CD8-positive, alpha-beta memory T cell (primary cell): Measurements from ENCODE around the gene RCAN1. TPM values are rescaled to one million over a fixed set of nuclear protein-coding genes. Genes with fewer than 3 reads are reported as not detected.
"Not testable (repeated sequence)": the region's sequence is repeated elsewhere in the genome, so short reads cannot be mapped to it uniquely, and the experiment has no call there.

Experiments
- CTCF ChIA-PET: fragments of 350-600 bp; sonication (Branson Sonifier 250); formaldehyde crosslinking; loops from one replicate; lab custom pipeline; 2021; ENCODE audit warnings: antibody characterized with exemption; lab: Charles Lee
- POLR2A ChIA-PET: fragments of 350-600 bp; sonication (Branson Sonifier 250); formaldehyde crosslinking; loops from one replicate; lab custom pipeline; 2021; ENCODE audit warnings: antibody characterized with exemption; lab: Charles Lee
- DNase-seq, 5 donors: peaks; one replicate each; pipeline versions ENCODE4 v3.0.0 to v3.0.0-alpha.2; 2020 to 2022; ENCODE audit warnings: mixed read lengths in 1 of 5
- H3K27ac ChIP-seq: one replicate; pipeline ENCODE4 v1.7.0; 2013; ENCODE audit warnings: low read depth, mild to moderate bottlenecking, low read length, moderate library complexity
- H3K27me3 ChIP-seq: 2 replicates; pipeline ENCODE4 v1.7.0; 2013; ENCODE audit warnings: low read length, mild to moderate bottlenecking; ENCODE audit not compliant: insufficient read depth, poor library complexity, severe bottlenecking
- H3K36me3 ChIP-seq: 2 replicates; pipeline ENCODE4 v1.7.0; 2013; ENCODE audit warnings: mild to moderate bottlenecking, low read length, moderate library complexity; ENCODE audit not compliant: insufficient read depth
- H3K4me1 ChIP-seq: 2 replicates; pipeline ENCODE4 v1.7.0; 2013; ENCODE audit warnings: mild to moderate bottlenecking, low read length, moderate library complexity; ENCODE audit not compliant: insufficient read depth
- H3K4me3 ChIP-seq: 2 replicates; pipeline ENCODE4 v1.7.0; 2013; ENCODE audit warnings: mild to moderate bottlenecking, low read length
- H3K9me3 ChIP-seq: 2 replicates; pipeline ENCODE4 v1.7.0; 2013; ENCODE audit warnings: mild to moderate bottlenecking, low read length
- H3K27ac Mint-ChIP-seq, 8 donors: one replicate each; pipeline ENCODE4 v1.8.0; 2020 to 2021; ENCODE audit warnings: mixed read lengths in 8 of 8, mild to moderate bottlenecking in 6 of 8, inconsistent platforms in 3 of 8, moderate library complexity in 3 of 8
- H3K27me3 Mint-ChIP-seq, 2 donors: one replicate each; pipeline ENCODE4 v1.8.0; 2020 to 2021; ENCODE audit warnings: mixed read lengths in 2 of 2, mild to moderate bottlenecking in 1 of 2, moderate library complexity in 1 of 2
- H3K36me3 Mint-ChIP-seq, 3 donors: one replicate each; pipeline ENCODE4 v1.8.0; 2020 to 2021; ENCODE audit warnings: mixed read lengths in 3 of 3, inconsistent platforms in 1 of 3, mild to moderate bottlenecking in 1 of 3
- H3K4me1 Mint-ChIP-seq, 3 donors: one replicate each; pipeline ENCODE4 v1.8.0; 2020 to 2021; ENCODE audit warnings: mixed read lengths in 3 of 3, inconsistent platforms in 1 of 3, mild to moderate bottlenecking in 1 of 3
- H3K4me3 Mint-ChIP-seq, 7 donors: one replicate each; pipeline ENCODE4 v1.8.0; 2020 to 2021; ENCODE audit warnings: mixed read lengths in 7 of 7, mild to moderate bottlenecking in 6 of 7, moderate library complexity in 4 of 7, inconsistent platforms in 2 of 7
- H3K9me3 Mint-ChIP-seq, 5 donors: one replicate each; pipeline ENCODE4 v1.8.0; 2020 to 2022; ENCODE audit warnings: mixed read lengths in 5 of 5, mild to moderate bottlenecking in 3 of 5, moderate library complexity in 2 of 5, inconsistent platforms in 1 of 5
- polyA plus RNA-seq: library from polyadenylated mRNA; unstranded; fragments of 300-500 nt; fragmentation: Illumina TruSeq; gene quantifications from one replicate; pipeline ENCODE4 v1.2.3, GENCODE V29; 2021
- total RNA-seq, 2 experiments: library from RNA; stranded (reverse); gene quantifications; one replicate each; pipeline ENCODE4 v1.2.3, GENCODE V29; 2021

The RCAN1 gene
- total and polyA plus RNA-seq, 3 experiments from 2014 or later, result 16.0 to 19.6 (median 16.9) TPM

DNA sequence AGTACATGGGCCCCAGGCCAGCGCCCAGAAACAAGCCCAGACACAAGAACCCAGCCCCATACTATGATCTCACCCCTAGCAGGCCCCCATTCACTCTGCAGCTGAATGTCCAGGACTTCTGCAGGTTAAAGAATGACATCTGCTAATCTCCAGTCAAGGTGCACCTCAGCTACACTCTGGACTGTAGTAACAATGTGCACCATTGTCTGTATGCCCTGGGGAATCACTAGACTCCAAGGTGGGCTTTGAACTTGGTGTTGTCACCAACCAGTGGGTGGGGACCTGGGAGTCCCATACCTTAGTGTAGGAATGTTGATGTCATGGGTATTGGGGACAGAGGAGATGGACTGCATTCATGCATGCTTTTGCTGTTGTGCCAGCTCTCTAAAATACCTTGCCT is 113.2 kb downstream of the RCAN1 start:
- H3K4me1 Mint-ChIP-seq, result no peaks in the 10 kb centered on the region

DNA sequence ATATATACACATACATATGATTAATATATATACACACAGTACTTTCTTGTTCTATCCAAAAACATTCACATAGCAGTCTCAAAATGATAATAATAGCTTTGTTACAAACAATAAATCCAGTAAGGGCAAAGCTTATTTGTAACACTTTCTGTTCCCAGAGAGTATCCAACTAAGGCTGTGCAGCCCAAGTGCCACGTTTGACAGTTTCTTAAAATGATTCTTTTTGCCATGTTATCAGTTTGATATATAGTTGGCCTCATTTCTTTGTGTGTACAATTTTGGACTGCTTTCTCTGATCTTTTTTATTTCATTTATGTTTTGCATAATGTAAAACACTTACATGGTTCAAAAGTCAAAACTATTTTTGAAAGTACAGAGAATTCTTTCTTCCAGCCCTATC is 114.7 kb downstream of the RCAN1 start:
- H3K9me3 ChIP-seq, result no peaks in the 10 kb centered on the region
- no peaks in the 10 kb centered on the region for H3K4me1 Mint-ChIP-seq
- no peaks in the 10 kb centered on the region for H3K27me3 ChIP-seq
- no peak overlapping the region for H3K4me3 ChIP-seq
- H3K9me3 Mint-ChIP-seq, result peaks cover 23 to 39% (median 31%) of the 10 kb centered on the region in 5 donors
- no peak overlapping the region for H3K4me3 Mint-ChIP-seq
- H3K27ac Mint-ChIP-seq, result no peak overlapping the region
- no peak overlapping the region for H3K27ac ChIP-seq
- no peaks in the 10 kb centered on the region for H3K4me1 ChIP-seq
- H3K36me3 ChIP-seq, result no peaks in the 10 kb centered on the region
- ChIA-PET CTCF (no interaction called here), POLR2A (no interaction called here)
- DNase-seq, result no peak
- peaks cover 0 to 23% (median 0%) of the 10 kb centered on the region in 3 donors for H3K36me3 Mint-ChIP-seq
- H3K27me3 Mint-ChIP-seq, result peaks cover 30 to 57% of the 10 kb centered on the region in 2 donors

More for the DNA sequence above, 113.2 kb downstream of the RCAN1 start:
- ChIA-PET POLR2A (no interaction called here), CTCF (no interaction called here)
- no peaks in the 10 kb centered on the region for H3K9me3 ChIP-seq
- no peak overlapping the region for H3K27ac ChIP-seq
- no peaks in the 10 kb centered on the region for H3K36me3 ChIP-seq
- no peak overlapping the region for H3K4me3 ChIP-seq
- peaks cover 31 to 60% of the 10 kb centered on the region in 2 donors for H3K27me3 Mint-ChIP-seq
- H3K4me3 Mint-ChIP-seq, result no peak overlapping the region
- H3K36me3 Mint-ChIP-seq, result peaks cover 0 to 23% (median 0%) of the 10 kb centered on the region in 3 donors
- H3K9me3 Mint-ChIP-seq, result peaks cover 18 to 28% (median 20%) of the 10 kb centered on the region in 5 donors
- DNase-seq, result no peak
- no peaks in the 10 kb centered on the region for H3K4me1 ChIP-seq
- no peaks in the 10 kb centered on the region for H3K27me3 ChIP-seq
- H3K27ac Mint-ChIP-seq, result no peak overlapping the region

GRCh38 chr21:34499116-34499515 is 115.8 kb downstream of the RCAN1 start:
- Histone ChIP-seq H3K4me3 (no peak overlapping the region), H3K9me3 (no peaks in the 10 kb centered on the region), H3K27ac (no peak overlapping the region), H3K36me3 (no peaks in the 10 kb centered on the region), H3K4me1 (no peaks in the 10 kb centered on the region), H3K27me3 (no peaks in the 10 kb centered on the region)
- peaks cover 23 to 39% (median 31%) of the 10 kb centered on the region in 5 donors for H3K9me3 Mint-ChIP-seq
- H3K27me3 Mint-ChIP-seq, result peaks cover 26 to 49% of the 10 kb centered on the region in 2 donors
- H3K4me1 Mint-ChIP-seq, result no peaks in the 10 kb centered on the region
- CTCF ChIA-PET, result no interaction called here
- POLR2A ChIA-PET, result no interaction called here
- H3K27ac Mint-ChIP-seq, result no peak overlapping the region
- H3K4me3 Mint-ChIP-seq, result no peak overlapping the region
- H3K36me3 Mint-ChIP-seq, result peaks cover 0 to 19% (median 0%) of the 10 kb centered on the region in 3 donors
- DNase-seq, result no peak

GRCh38 chr21:34498623-34499022 is 116.3 kb downstream of the RCAN1 start:
- no peak for DNase-seq
- CTCF ChIA-PET, result no interaction called here
- Histone ChIP-seq H3K27me3 (no peaks in the 10 kb centered on the region), H3K4me1 (no peaks in the 10 kb centered on the region), H3K4me3 (no peak overlapping the region), H3K36me3 (no peaks in the 10 kb centered on the region), H3K27ac (no peak overlapping the region), H3K9me3 (no peaks in the 10 kb centered on the region)
- POLR2A ChIA-PET, result no interaction called here
- H3K9me3 Mint-ChIP-seq, result peaks cover 23 to 39% (median 31%) of the 10 kb centered on the region in 5 donors
- peaks cover 0 to 19% (median 0%) of the 10 kb centered on the region in 3 donors for H3K36me3 Mint-ChIP-seq
- no peak overlapping the region for H3K4me3 Mint-ChIP-seq
- peaks cover 21 to 44% of the 10 kb centered on the region in 2 donors for H3K27me3 Mint-ChIP-seq
- H3K4me1 Mint-ChIP-seq, result no peaks in the 10 kb centered on the region
- no peak overlapping the region for H3K27ac Mint-ChIP-seq

GRCh38 chr21:34483854-34484253 is 131.1 kb downstream of the RCAN1 start:
- H3K9me3 Mint-ChIP-seq, DNase-seq, H3K4me3 ChIP-seq, H3K27ac ChIP-seq, H3K36me3 Mint-ChIP-seq, H3K4me3 Mint-ChIP-seq, CTCF ChIA-PET, H3K27me3 ChIP-seq, H3K4me1 Mint-ChIP-seq, POLR2A ChIA-PET, H3K27ac Mint-ChIP-seq, H3K4me1 ChIP-seq, H3K9me3 ChIP-seq, H3K27me3 Mint-ChIP-seq, H3K36me3 ChIP-seq: not testable (repeated sequence)

- H3K4me1 Mint-ChIP-seq, H3K36me3 Mint-ChIP-seq, H3K9me3 Mint-ChIP-seq, H3K27me3 ChIP-seq, POLR2A ChIA-PET, H3K27ac Mint-ChIP-seq, H3K27ac ChIP-seq, DNase-seq, H3K4me1 ChIP-seq, H3K4me3 Mint-ChIP-seq, CTCF ChIA-PET, H3K36me3 ChIP-seq, H3K4me3 ChIP-seq, H3K9me3 ChIP-seq, H3K27me3 Mint-ChIP-seq: not testable (repeated sequence)
Measured at GRCh38 chr21:34483435-34483834, 131.5 kb downstream of the RCAN1 start.

DNA sequence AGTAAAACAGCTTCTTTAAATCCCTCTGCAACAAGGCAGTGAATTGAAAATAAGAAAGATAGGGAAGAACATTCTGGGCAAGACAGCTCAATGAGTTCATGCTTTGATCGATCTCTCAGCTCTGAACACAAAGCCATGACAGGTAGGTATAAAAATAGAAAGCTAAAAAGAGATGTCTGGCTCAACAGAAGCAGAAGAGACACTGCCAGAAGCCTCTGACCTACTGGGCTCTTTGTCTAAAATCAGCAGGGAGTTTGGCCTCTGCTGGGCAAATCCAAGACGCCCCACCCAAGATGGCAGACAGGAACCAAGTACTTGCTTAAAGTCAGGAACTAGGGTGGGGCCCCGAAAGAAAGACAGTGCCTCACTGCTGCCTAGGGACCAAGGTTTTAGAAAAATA is 147.6 kb downstream of the RCAN1 start:
- H3K4me1 ChIP-seq, H3K27me3 Mint-ChIP-seq, CTCF ChIA-PET, DNase-seq, H3K4me3 ChIP-seq, H3K27me3 ChIP-seq, H3K9me3 ChIP-seq, H3K36me3 ChIP-seq, POLR2A ChIA-PET, H3K27ac Mint-ChIP-seq, H3K4me1 Mint-ChIP-seq, H3K4me3 Mint-ChIP-seq, H3K27ac ChIP-seq, H3K9me3 Mint-ChIP-seq, H3K36me3 Mint-ChIP-seq: not testable (repeated sequence)
